WTC11 (cell line): ENCODE measurements around the gene TSPAN32. TPM values are rescaled to one million over a fixed set of nuclear protein-coding genes. Genes with fewer than 3 reads are reported as not detected.

Experiments used
- ATAC-seq: fragments of 200-7000 bp; cut with Tn5 transposase; 2 replicates; pipeline ENCODE4 v1.10.0; 2021; ENCODE audit warnings: mild to moderate bottlenecking, moderate library complexity
- CTCF ChIA-PET: fragments of 300-600 bp; sonication (Branson Sonifier 250); formaldehyde crosslinking; loops from one replicate; lab custom pipeline; 2021; ENCODE audit warnings: antibody characterized with exemption; lab: Charles Lee
- POLR2A ChIA-PET: fragments of 350-600 bp; sonication (Branson Sonifier 250); formaldehyde crosslinking; loops from one replicate; lab custom pipeline; 2021; ENCODE audit warnings: antibody characterized with exemption; lab: Charles Lee
- DNase-seq: peaks from one replicate; pipeline ENCODE4 v3.0.0; 2021; ENCODE audit warnings: low spot score
- H3K27ac Mint-ChIP-seq: 2 replicates; pipeline ENCODE4 v1.8.0; 2021; ENCODE audit warnings: mixed read lengths
- H3K27me3 Mint-ChIP-seq: 2 replicates; pipeline ENCODE4 v1.8.0; 2021; ENCODE audit warnings: low read depth, mild to moderate bottlenecking, moderate library complexity, mixed read lengths
- H3K36me3 Mint-ChIP-seq: 2 replicates; pipeline ENCODE4 v1.8.0; 2021; ENCODE audit warnings: mixed read lengths
- H3K4me1 Mint-ChIP-seq: 2 replicates; pipeline ENCODE4 v1.8.0; 2022; ENCODE audit warnings: mixed read lengths
- H3K4me3 Mint-ChIP-seq: 2 replicates; pipeline ENCODE4 v1.8.0; 2021; ENCODE audit warnings: mild to moderate bottlenecking, moderate library complexity, mixed read lengths
- H3K9me3 Mint-ChIP-seq: 2 replicates; pipeline ENCODE4 v1.8.0; 2021; ENCODE audit warnings: mixed read lengths
- ATF1 ChIP-seq: sonication (generic); formaldehyde crosslinking; IDR thresholded peaks from 2 replicates; pipeline ENCODE4 v1.8.1; 2023; ENCODE audit warnings: mild to moderate bottlenecking, moderate library complexity, missing genetic modification reagents
- ATF2 ChIP-seq: sonication (generic); formaldehyde crosslinking; IDR thresholded peaks from 2 replicates; pipeline ENCODE4 v1.8.1; 2022; ENCODE audit warnings: low read depth, missing genetic modification reagents, borderline replicate concordance
- CREB1 ChIP-seq: sonication (generic); formaldehyde crosslinking; IDR thresholded peaks from 2 replicates; pipeline ENCODE4 v1.8.0; 2023; ENCODE audit warnings: mild to moderate bottlenecking, missing genetic modification reagents
- CTCF ChIP-seq: fragments of 200-600 bp; IDR thresholded peaks from 2 replicates; pipeline ENCODE4 v1.8.0; 2022; ENCODE audit warnings: antibody characterized with exemption
- E2F5 ChIP-seq: sonication (generic); formaldehyde crosslinking; IDR thresholded peaks from 2 replicates; pipeline ENCODE4 v1.8.1; 2022; ENCODE audit warnings: mild to moderate bottlenecking, moderate library complexity, missing genetic modification reagents
- GRHL2 ChIP-seq: fragments of 250-450 bp; sonication (Bioruptor Pico); IDR thresholded peaks from 2 replicates; pipeline ENCODE4 v1.8.0; 2022; ENCODE audit warnings: mild to moderate bottlenecking, moderate library complexity; ENCODE audit not compliant: insufficient replicate concordance, severe bottlenecking
- GTF2I ChIP-seq: fragments of 250-450 bp; sonication (Bioruptor Pico); conservative IDR thresholded peaks from 2 replicates; pipeline ENCODE4 v1.4.0; 2021; ENCODE audit warnings: mild to moderate bottlenecking
- JUN ChIP-seq: sonication (generic); formaldehyde crosslinking; IDR thresholded peaks from 2 replicates; pipeline ENCODE4 v1.8.0; 2023; ENCODE audit warnings: mild to moderate bottlenecking, missing genetic modification reagents
- MXD4 ChIP-seq: fragments of 250-450 bp; sonication (Bioruptor Pico); IDR thresholded peaks from 2 replicates; pipeline ENCODE4 v1.8.0; 2021; ENCODE audit warnings: mild to moderate bottlenecking, moderate library complexity, borderline replicate concordance
- NR1H2 ChIP-seq: sonication (generic); formaldehyde crosslinking; IDR thresholded peaks from 2 replicates; pipeline ENCODE4 v1.9.0; 2021; ENCODE audit warnings: mild to moderate bottlenecking, moderate library complexity, missing genetic modification reagents
- RORB ChIP-seq: fragments of 250-450 bp; sonication (Bioruptor Pico); IDR thresholded peaks from 2 replicates; pipeline ENCODE4 v1.9.0; 2021; ENCODE audit warnings: mild to moderate bottlenecking
- SMAD4 ChIP-seq: sonication (generic); formaldehyde crosslinking; IDR thresholded peaks from 2 replicates; pipeline ENCODE4 v1.8.0; 2022; ENCODE audit warnings: mild to moderate bottlenecking, missing genetic modification reagents
- SP1 ChIP-seq: sonication (generic); formaldehyde crosslinking; conservative IDR thresholded peaks from 2 replicates; pipeline ENCODE4 v1.8.1; 2022; ENCODE audit warnings: missing genetic modification reagents
- TCF7 ChIP-seq: sonication (generic); formaldehyde crosslinking; IDR thresholded peaks from 2 replicates; pipeline ENCODE4 v1.8.0; 2022; ENCODE audit warnings: mild to moderate bottlenecking, low read depth, missing genetic modification reagents, moderate library complexity
- TP53 ChIP-seq: sonication (generic); formaldehyde crosslinking; IDR thresholded peaks from 2 replicates; pipeline ENCODE4 v1.8.1; 2023; ENCODE audit warnings: mild to moderate bottlenecking, missing genetic modification reagents
- ZBTB21 ChIP-seq: sonication (generic); formaldehyde crosslinking; IDR thresholded peaks from 2 replicates; pipeline ENCODE4 v1.8.1; 2023; ENCODE audit warnings: mild to moderate bottlenecking, missing genetic modification reagents, borderline replicate concordance
- ZMAT4 ChIP-seq: fragments of 250-450 bp; sonication (Bioruptor Pico); IDR thresholded peaks from 2 replicates; pipeline ENCODE4 v1.9.0; 2021; ENCODE audit warnings: mild to moderate bottlenecking
- ZNF138 ChIP-seq: sonication (generic); formaldehyde crosslinking; conservative IDR thresholded peaks from 2 replicates; pipeline ENCODE4 v1.8.1; 2022; ENCODE audit warnings: mild to moderate bottlenecking, moderate library complexity, missing genetic modification reagents
- ZNF423 ChIP-seq: fragments of 250-450 bp; sonication (Bioruptor Pico); IDR thresholded peaks from 2 replicates; pipeline ENCODE4 v2.1.2; 2022; ENCODE audit warnings: mild to moderate bottlenecking, moderate library complexity
- total RNA-seq: library from RNA; stranded (reverse); gene quantifications from 3 replicates; pipeline ENCODE4 v1.2.3, GENCODE V29; 2021
- TF ChIP-seq, protein P1 (sequence below): sonication (generic); formaldehyde crosslinking; IDR thresholded peaks from 2 replicates; pipeline ENCODE4 v1.8.0; 2023; ENCODE audit warnings: mild to moderate bottlenecking, missing genetic modification reagents
- TF ChIP-seq, protein P2 (sequence below): fragments of 250-450 bp; sonication (Bioruptor Pico); IDR thresholded peaks from 2 replicates; pipeline ENCODE4 v1.9.0; 2021; ENCODE audit warnings: moderate library complexity, mild to moderate bottlenecking, inconsistent platforms, borderline replicate concordance

TSPAN32 gene
- total RNA-seq, 1 experiment from 2014 or later = not detected

DNA sequence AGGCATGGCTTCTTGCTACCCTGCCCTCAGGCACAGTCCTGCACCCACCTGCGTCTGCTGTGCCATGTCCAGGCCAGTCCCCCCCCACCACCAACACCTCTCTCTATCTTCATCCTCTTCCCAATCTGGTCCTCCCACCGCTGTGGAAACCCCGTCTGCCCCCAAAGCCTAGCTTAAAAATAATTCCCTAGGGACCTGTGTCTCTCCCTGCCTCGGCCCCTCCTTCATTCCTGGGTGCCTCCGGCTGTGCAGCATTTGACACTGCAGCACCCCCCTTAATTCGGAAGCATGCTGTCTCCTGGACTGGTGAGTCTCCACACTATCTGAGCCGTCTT, 28.9 kb upstream of the TSPAN32 start (continued):
- TF ChIP-seq, protein P1, sequence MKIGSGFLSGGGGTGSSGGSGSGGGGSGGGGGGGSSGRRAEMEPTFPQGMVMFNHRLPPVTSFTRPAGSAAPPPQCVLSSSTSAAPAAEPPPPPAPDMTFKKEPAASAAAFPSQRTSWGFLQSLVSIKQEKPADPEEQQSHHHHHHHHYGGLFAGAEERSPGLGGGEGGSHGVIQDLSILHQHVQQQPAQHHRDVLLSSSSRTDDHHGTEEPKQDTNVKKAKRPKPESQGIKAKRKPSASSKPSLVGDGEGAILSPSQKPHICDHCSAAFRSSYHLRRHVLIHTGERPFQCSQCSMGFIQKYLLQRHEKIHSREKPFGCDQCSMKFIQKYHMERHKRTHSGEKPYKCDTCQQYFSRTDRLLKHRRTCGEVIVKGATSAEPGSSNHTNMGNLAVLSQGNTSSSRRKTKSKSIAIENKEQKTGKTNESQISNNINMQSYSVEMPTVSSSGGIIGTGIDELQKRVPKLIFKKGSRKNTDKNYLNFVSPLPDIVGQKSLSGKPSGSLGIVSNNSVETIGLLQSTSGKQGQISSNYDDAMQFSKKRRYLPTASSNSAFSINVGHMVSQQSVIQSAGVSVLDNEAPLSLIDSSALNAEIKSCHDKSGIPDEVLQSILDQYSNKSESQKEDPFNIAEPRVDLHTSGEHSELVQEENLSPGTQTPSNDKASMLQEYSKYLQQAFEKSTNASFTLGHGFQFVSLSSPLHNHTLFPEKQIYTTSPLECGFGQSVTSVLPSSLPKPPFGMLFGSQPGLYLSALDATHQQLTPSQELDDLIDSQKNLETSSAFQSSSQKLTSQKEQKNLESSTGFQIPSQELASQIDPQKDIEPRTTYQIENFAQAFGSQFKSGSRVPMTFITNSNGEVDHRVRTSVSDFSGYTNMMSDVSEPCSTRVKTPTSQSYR (CRISPR knock-in tag) = no peak
- TF ChIP-seq JUN (CRISPR knock-in tag) (no peak), ZBTB21 (CRISPR knock-in tag) (no peak)

DNA sequence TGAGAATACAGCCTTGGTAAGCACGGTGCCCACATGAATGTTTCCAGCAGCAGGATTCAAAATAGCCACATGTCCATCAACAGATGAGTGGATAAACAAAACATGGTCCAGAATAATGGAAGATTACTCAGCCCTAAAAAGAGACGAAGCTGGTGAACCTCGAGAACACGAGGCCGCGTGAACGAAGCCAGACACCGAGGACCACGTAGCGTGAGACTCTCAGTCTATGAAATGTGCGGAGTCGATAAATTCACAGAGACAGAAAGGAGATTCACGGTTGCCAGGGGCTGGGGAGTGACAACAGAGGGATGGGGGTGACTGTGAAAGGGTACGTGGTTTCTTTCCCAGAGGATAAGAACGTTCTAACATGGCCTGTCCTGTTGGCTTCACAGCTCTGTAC, 28.5 kb upstream of the TSPAN32 start:
- H3K4me1 Mint-ChIP-seq = peaks cover 23% of the 10 kb centered on the region
- no peak for ATAC-seq
- H3K4me3 Mint-ChIP-seq = no peak overlapping the region
- ChIA-PET POLR2A (no interaction called here), CTCF (no interaction called here)
- H3K36me3 Mint-ChIP-seq = no peaks in the 10 kb centered on the region
- H3K27me3 Mint-ChIP-seq = peaks cover 75% of the 10 kb centered on the region
- no peak for DNase-seq
- no peaks in the 10 kb centered on the region for H3K9me3 Mint-ChIP-seq
- H3K27ac Mint-ChIP-seq = no peak overlapping the region
- TF ChIP-seq ZMAT4 (CRISPR knock-in tag) (no peak), E2F5 (CRISPR knock-in tag) (no peak), RORB (CRISPR knock-in tag) (no peak), ZNF423 (no peak), CREB1 (CRISPR knock-in tag) (no peak), MXD4 (no peak), ATF2 (no peak)
- TF ChIP-seq, protein P2, sequence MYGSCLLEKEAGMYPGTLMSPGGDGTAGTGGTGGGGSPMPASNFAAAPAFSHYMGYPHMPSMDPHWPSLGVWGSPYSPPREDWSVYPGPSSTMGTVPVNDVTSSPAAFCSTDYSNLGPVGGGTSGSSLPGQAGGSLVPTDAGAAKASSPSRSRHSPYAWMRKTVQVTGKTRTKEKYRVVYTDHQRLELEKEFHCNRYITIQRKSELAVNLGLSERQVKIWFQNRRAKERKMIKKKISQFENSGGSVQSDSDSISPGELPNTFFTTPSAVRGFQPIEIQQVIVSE (CRISPR knock-in tag) = no peak

DNA sequence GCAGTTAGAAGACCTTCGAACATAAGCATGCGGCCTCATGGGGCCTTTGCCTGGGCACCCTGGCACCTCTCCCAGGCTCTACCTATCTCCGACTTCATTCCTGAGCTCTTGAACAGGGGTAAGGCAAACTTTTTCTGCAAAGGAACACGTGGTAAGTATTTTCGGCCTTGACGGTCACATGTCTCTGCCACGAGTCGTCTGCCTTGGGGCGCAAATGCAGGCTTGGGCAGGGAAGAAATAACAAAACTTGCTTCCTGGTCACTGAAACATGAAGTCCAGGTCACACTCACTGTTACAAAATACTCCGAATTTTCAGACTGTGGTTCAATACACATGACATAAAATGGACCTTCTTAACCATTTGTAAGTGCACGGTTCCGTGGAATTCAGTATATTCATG, 28.0 kb upstream of the TSPAN32 start:
- H3K4me3 Mint-ChIP-seq = no peak overlapping the region
- peaks cover under 1% of the 10 kb centered on the region; the same call in 1 of the 2 replicates for H3K9me3 Mint-ChIP-seq
- TF ChIP-seq GRHL2 (CRISPR knock-in tag) = no peak
- TF ChIP-seq, all 79 proteins: peak for 0
- no peak for DNase-seq
- POLR2A ChIA-PET = no interaction called here
- Mint-ChIP-seq H3K27me3 (peaks cover 70% of the 10 kb centered on the region), H3K27ac (no peak overlapping the region), H3K4me1 (peaks cover 19% of the 10 kb centered on the region), H3K36me3 (no peaks in the 10 kb centered on the region)
- ATAC-seq = no peak
- CTCF ChIA-PET = no interaction called here

- POLR2A ChIA-PET = no interaction called here
- H3K4me3 Mint-ChIP-seq = no peak overlapping the region
- TF ChIP-seq ZNF138 (CRISPR knock-in tag) (no peak), E2F5 (CRISPR knock-in tag) (no peak), SMAD4 (CRISPR knock-in tag) (no peak), TP53 (CRISPR knock-in tag) (no peak), SP1 (CRISPR knock-in tag) (no peak), NR1H2 (CRISPR knock-in tag) (no peak), CTCF (no peak), GTF2I (CRISPR knock-in tag) (no peak), ATF1 (CRISPR knock-in tag) (no peak), TCF7 (CRISPR knock-in tag) (no peak)
These were observed 26.2 kb upstream of the TSPAN32 start for GRCh38 chr11:2275334-2276279.

More at GRCh38 chr11:2275334-2276279, 26.2 kb upstream of the TSPAN32 start:
- peaks cover 3% of the 10 kb centered on the region; the same call in 1 of the 2 replicates for H3K36me3 Mint-ChIP-seq
- H3K27me3 Mint-ChIP-seq = peaks cover 66% of the 10 kb centered on the region
- no peak for ATAC-seq
- H3K9me3 Mint-ChIP-seq = peaks cover 12% of the 10 kb centered on the region
- peaks cover 19% of the 10 kb centered on the region for H3K4me1 Mint-ChIP-seq
- H3K27ac Mint-ChIP-seq = no peak overlapping the region
- CTCF ChIA-PET = interaction anchor here (1.0 to 1.9 kb wide), 2 partner anchors 119 to 125 kb away, joined by 3 to 6 read pairs; no protein-coding TSS in a partner anchor
- no peak for DNase-seq
